NCI-H187 treated with DMSO at 0.1 percent for 48 hours (cell line): ENCODE results near the gene RFFL.
"Not testable (repeated sequence)": the region's sequence is repeated elsewhere in the genome, so short reads cannot be mapped to it uniquely, and the experiment has no call there.

Source experiments
- DNase-seq: peaks from one replicate; lab custom pipeline; 2025; lab: John Stamatoyannopoulos, UW

RFFL gene

DNA sequence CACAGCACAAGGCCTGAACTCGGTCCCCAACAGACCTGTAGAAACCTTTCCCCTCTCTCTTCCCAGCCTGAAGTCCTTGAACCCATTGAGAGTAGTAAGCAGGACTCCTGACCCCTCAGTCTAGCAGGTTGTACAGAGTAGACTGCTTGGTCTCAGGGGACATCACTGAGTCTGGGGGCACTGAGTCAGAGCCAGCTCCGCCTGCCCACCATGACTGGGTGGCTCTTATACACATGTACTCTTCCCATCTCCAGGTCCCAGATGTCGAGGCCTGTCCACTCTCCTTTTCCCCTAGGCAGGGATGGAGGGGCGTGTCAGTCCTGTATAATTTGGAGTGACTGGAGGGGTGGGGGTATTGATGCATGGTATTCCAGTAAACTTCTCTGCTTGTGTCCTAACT lies 59.7 kb downstream of the RFFL start:
- no peak for DNase-seq

DNA sequence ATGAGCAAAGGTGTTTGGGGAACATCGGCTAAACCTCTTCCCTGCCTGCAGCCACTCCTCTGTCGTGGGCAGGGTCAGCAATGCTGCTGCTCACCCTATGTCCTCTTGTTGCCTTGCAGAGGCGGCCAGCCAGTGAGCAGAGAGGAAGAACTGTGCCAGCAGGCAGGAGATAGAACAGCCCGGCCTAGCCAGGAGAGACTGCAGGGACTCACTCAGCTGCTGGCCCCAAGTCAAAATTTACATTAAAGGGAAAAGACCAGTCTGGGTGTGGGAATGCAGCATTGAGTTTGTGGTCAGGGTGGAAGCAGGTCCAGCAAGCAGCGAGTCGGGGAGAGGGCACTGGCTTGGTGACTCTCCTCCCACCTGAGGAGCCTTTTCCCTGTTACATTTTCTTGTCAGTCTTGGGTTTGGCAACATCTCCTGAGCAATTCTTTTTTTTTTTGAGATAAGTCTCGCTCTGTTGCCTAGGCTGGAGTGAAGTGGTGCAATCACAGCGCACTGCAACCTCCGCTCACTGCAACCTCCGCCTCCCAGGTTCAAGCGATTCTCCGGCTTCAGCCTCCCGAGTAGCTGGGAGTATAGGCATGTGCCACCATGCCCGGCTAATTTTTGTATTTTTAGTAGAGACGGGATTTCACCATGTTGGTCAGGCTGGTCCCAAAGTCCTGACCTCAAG lies 60.5 kb downstream of the RFFL start:
- DNase-seq = no peak

DNA sequence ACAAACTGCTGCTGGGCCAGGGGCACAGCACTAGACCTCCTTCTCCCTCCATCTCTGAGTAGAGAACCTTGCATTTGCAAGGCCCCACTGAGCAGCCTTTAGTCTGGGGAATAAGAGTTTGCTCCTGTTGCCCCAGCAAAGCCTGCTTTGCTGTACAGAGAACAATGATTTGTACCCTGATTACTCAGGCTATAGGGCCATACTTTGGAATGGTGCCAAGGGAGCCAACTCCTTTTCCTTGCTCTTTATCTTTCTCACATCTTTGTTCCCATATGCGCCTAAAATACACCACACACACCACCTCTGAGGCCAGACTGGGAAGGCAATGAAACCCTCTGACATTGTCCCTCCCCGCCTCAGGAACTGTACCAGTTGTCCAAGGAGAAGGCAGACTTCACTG lies 62.0 kb downstream of the RFFL start:
- no peak for DNase-seq

DNA sequence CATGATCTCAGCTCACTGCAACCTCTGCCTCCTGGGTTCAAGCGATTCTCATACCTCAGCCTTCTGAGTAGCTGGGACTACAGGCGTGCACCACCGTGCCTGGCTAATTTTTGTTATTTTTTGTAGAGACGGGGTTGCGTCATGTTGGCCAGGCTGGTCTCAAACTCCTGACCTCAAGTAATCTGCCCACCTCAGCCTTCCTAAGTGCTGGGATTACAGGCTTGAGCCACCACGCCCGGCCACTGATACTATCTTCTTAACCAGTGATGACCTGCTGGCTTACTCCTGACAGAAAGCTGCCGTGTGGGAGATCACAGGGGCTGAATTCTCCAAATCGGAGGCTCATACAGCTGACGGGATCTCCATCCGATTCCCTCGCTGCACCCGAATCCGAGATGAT lies 62.5 kb downstream of the RFFL start:
- DNase-seq = not testable (repeated sequence)

DNA sequence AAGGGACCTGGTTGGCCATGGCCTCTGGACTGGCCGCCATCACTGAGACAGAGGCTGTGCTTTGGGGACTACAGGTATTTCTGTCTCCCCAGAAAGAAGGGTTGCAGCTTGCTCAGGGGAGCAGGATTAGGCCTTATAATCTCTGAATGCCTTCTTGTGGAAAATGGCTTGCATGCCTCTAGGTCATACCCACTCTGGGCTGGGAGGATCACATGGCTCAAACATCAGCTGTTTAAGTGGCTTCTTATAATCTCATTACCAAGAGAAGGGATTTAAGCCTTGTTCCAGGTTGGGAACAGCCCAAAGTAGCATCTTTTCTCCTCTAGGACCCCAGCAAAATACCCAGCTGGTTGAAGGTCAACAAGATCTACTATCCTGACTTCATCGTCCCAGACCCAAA lies 64.1 kb downstream of the RFFL start:
- no peak for DNase-seq

DNA sequence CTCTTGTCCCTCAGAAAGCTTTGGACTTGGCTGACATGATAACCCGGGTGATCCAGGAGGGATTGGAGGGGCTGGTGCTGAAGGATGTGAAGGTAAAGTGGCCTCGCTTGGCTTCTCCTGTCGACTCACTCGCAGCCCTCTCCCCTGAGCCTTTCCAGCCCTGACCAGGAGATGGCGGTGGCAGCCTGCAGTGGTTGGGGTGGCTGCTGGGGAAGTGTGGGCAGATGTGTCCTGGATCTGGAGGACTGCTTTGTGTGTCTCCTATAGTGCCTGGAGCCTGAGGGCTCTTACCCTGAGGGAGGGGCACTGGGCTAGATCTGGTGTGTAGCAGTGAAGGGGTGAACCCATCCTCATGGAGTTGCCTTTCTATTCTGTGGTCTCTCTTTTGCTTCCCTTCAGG lies 65.3 kb downstream of the RFFL start:
- no peak for DNase-seq

DNA sequence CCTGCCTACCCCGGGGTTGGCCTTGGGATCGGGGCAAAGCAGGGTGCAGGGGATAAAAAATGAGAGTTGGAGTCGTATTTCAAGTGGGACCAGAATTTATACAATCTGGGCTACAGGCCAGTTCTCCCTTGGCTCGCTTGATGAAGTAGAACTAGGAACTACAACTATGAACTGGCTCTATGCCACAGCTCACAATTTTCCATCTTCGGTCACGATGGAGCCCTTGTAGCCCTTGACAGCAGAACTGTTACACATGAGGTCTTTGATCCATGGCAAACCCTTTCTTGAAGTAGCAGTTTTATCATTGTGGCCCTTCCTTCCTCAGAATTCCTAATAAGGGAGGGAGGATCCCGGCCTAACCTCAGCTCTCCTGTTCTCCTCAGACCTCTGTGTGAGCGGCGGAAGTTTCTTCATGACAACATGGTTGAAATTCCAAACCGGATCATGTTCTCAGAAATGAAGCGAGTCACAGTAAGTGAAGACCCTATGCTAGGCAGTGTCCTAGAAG lies 66.1 kb downstream of the RFFL start:
- DNase-seq = no peak

DNA sequence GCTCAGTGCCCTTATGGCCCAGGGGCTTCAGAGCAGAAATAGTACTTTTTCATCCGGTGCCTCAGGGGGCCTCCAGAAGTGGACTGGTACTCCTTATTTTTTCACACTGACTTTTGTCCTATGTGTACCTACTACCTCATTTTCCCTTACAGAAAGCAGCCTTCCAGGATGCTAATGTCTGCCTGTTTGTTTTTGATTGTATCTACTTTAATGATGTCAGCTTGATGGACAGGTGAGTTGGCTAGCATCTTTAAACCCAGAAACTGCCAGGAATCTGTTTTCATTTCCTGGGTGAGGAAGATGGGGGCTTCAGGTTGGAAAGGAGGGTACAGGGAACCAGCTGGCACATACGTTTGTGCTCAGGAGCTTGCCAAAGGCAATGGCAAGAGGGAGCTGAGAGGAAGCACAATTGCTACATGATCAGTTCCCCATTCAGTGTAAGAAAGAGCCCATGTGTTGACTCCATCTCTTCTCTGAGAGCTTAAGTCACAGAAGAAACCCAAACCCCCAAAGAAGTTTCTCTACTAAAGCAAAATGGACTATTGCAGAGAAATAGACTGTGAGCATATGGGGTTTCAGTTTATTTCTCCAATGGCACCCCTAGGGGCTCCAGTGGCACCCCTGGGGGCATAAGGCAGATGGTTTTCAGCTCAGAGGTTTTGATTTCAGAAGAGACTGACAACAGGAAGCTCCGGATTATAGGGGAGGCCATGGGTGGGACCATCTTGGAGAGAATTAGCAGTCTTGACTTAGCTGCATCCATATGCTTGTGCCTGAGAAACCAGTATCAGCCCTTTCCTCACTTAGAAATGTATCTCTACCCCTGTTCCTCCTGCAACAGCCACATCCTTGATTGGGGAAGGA lies 66.9 kb downstream of the RFFL start:
- no peak for DNase-seq

DNA sequence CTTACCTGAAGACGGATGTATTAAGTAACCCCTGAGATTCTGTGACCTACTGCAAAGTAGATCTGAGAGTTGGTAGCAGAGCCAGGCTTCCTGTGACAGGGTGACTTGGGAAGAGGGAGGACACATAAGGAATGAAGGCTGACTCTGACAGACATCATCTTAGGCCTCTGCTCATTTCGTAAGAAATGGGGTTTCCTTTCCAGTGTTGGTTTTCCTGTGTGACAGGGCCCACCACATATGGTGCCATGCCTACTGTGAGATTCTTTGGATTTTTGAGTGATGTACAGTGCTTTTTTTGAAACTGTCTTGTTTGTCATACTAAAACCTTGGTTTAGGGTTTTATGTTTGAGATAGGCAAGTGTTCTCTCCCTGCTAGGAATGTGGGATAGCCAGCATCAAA lies 70.5 kb downstream of the RFFL start:
- no peak for DNase-seq

DNA sequence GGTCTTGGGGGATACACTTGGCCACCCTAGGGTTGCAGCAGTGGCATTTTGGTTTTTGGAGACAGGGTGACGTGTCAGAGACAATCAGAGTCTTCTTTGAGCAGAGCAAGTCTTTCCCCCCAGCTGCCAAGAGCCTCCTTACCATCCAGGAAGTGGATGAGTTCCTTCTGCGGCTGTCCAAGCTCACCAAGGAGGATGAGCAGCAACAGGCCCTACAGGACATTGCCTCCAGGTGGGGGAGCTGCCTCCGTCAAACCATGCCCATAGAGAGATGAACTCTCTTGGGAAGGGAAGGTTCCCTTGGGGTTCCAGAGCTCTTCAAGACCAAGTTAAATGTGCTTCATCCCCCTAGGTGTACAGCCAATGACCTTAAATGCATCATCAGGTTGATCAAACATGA lies 71.9 kb downstream of the RFFL start:
- DNase-seq = no peak

DNA sequence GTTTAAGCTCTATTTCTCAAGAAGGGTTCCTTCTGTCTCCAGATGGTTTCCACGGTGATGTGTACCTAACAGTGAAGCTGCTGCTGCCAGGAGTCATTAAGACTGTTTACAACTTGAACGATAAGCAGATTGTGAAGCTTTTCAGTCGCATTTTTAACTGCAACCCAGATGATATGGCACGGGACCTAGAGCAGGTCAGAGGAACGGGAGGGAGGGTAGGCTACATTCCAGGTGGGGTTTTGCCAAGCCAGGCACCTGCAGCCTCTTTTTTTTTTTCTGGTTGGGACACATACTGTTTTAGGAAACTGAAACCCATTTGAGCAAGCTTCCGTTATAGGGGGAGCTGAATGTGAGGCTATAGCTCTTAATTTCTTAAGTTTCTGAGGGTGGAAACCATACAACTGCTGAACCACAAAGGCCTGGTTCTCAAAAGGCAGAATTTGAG lies 72.6 kb downstream of the RFFL start:
- no peak for DNase-seq

DNA sequence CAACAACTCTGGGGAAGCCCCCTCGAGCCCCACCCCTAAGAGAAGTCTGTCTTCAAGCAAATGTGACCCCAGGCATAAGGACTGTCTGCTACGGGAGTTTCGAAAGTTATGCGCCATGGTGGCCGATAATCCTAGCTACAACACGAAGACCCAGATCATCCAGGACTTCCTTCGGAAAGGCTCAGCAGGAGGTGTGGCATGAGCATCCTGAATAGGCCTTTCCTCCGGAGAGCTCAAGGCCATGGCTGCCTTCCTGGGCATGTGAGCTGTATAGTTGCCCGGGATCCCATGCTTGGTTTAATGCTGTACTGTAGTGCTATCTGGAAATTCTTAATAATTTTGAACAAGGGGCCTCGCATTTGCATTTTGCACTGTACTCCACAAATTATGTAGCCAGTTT lies 74.0 kb downstream of the RFFL start:
- DNase-seq = no peak

DNA sequence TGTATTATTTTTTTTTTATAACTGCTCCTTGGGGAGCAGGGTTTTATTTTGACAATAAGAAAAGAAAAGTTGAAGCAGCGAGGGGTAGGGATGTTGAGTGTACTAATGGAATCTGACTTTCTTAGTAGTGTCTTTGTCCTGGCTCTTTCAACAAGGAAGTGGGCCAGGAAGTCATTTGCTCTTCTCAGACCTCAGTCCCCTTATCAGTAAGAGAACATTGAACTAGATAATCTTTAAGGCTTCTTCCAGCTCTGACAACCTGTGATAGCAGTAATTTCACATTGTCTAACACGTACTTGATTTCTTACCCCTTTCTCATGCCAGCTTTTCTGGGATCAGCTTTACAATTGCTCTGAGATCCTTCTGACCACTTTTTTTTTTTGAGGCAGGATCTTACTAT lies 74.9 kb downstream of the RFFL start:
- DNase-seq = no peak

DNA sequence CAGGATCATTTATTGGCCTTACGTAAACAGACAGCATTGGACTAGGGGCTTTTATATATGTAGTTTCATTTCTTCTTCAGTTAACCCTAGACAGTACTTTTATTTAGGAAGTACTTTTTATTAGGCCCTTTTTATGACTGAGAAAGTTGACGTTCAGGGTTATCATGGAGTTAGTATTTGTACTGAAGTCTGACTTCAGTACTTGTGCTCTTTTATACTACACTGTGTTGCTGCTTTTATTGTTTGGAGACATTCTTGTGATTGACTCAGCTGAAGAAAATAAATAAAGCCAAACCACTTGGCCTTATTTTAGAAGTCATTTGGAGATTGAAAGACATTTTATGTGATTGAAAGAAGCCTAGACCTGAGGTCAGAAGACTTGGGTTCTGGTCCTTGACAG lies 76.3 kb downstream of the RFFL start:
- DNase-seq = no peak

DNA sequence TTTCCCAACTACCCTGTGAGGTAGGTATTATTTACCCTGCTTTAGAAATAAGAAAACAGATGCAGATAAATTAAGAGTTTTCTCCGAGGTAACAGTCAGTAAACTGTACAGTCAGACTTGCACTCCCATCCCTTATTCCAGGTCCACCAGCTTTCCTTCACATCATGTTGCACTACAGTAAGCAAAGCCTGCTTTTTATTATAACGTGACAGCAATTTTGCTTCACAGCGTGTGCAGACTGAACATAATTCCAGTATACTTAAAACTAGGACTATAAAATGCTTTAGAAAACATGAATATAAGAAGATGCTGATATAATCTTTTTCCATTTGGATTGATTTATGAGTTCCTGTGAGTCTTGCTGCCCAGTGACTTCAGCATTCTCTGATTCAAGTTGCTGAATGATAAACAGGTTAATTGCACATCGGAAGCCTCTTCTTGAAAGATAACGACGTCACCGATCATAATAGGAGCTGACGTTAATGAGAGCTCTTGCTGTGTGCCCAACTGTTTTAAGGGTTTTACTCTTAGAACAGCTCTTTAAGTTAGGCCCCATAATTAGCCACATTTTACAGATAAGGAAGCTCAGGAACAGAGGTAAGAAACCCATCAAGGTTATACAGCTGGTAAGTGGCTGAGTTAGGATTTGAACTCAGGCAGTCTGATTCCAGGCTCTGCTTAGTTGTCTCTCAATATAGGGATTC lies 81.8 kb downstream of the RFFL start:
- no peak for DNase-seq

DNA sequence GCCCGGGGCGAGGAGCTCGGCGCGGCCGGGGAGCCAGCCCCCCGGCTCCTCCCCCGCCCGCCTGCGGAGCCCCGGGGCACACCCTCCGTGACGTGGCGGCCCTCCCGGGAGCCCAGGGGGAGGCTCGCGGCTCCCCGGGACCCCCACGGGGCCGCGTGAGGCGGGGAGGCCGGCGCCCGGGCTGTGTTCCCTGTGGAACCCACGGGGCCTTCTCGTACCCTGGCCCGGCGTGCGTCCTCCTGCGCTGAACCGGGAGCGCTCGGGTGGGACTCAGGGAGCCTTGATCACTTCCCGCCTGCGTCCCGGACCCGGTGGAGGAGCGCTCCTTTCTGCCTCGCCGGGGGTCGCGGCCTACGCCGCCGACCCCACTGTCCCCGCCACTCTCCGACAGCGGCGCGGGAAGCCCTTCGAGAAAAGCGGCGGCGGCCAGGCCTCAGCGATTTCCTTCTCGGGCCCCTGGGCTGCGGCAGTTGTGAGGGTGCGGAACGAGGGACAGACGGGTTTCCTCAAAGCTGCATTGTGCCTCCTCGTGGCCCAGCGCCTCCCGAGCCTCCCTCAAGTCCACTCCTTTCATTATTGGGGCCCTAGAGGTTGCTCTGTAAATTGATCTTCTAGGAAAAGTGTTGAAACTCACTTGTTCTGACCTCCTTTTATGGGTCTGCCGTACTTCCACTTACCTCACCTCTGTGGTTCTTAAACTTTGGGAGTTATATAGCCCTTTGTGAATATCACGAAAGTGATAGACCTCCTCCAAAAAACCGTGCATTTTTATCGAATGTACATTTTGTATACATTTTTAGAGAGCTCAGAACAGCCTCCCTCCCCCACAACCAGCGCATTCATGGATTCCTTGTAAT lies 82.6 kb downstream of the RFFL start:
- DNase-seq = peak; percentile 1

DNA sequence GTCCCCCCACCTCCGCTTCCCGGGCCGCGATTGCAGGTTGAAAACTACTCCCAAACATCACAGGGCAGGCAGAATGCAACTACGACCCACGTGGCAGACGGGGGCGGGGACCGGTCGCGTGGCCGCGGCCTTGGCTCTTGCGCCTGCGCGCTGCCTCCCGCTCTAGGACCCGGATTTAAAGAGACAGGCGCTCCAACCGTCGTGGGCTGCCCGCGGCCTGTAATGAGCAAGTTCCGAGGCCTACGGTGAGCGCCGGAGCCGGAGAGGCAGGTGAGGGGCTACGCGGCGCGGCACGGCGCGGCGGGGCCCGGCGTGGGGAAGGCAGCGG lies 83.2 kb downstream of the RFFL start, which contains the start of gene LIG3:
Gene LIG3 (plus strand): TSS at position 160 of the 328 bp plus-strand sequence. CDS start 2,494 bp downstream, outside the sequence.
- DNase-seq = peak; percentile 75

DNA sequence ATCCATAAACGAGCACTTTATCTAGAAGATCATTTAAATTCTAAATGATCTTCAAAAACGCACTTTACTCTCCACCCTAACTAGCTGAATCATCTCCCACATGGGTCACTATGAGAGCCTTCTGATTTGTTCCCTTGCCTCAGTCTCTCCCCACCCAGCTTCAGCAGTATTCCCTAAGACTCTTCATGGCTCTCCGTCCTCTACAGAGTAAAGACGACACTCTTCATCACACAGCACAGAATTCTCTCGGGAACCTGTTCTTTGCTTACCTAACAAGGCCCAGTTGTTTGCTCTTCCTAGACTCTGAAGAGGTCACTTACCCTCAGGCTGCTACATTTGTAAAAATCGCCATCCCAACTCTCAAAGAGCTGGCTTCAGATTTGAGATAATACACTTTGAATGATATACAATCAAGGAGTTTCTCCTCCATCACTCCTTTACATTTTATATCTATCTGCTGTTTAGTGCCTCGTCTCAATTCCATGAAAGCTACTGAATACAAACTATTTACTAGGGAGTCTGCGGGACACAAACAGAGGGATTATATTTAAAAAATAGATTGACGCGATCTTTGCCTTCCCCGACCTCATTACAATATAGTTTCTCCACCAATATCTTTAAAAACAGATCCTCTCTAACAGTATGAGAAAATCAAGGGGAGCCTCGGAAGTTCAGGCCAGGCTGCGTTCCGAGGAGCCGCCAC lies 83.7 kb downstream of the RFFL start:
- no peak for DNase-seq

DNA sequence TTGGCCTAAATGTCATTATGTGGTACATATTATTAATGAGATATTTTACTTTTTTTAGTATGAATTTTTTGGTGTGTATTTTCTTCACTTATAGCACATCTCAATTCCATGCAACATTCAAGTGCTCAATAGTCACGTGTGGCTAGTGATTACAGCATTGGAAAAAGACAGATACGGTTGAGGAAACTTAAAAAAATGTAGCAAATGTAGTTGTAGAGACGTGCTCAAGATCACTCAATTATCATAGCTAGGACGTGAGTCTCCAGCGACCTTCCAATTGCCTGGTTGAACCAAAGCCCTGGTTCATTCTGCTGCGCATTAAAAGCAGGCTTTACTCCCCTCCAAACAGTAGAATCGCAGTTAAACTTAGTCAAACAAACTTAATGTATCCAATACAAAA lies 84.4 kb downstream of the RFFL start:
- DNase-seq = no peak

DNA sequence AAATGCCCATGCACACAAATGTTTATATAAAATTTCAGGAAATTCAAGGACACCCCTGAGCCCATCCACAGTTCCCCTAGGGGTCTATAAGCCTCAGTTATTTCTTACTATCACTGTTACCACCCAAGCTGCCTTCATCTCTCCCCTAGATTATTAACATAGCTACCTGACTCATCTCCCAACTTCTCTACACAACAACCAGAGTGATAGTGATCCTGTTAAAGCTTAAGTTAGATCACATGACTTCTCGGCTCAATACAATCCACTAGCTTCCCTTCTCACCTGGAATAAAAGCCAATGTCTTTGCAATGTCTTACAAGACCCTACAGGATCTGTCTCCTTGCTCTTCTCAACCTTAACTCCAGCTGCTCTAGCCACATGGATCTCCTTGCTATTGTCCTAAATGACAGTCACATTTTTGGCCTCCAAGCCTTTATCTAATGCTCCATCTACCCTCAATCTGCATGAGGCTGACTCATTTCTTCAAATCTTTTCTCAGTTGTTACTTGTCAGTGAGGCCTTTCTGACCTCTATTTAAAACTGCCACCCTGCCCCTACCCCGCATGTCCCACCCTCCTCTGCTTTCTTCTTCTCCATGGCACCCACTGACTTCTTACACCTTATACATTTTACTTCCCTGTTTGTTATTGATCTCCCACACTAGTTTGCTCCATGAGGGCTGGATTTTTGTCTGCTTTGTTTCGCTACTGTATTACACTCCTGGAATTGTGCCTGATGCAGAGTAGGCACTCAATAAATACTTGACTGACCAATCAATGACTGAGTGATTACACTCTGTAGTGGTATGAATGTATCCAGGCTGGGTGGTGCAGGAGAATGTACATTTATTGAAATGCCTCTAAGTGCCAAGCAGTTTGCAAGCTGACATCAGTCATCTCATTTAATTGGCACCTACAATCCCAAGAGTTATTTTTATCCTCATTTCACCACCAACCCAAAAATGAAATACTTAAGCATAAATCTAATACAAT lies 88.4 kb downstream of the RFFL start:
- DNase-seq = no peak
